ENCODE data around the gene DENND1B.

GRCh38 chr1:197671920-197672319 is 103.4 kb downstream of the DENND1B start:
- TF ChIP-seq CTCF (conservative IDR thresholded peaks at IDR 0.05): no peak
- TF ChIP-seq EZH2 (IDR thresholded peaks at IDR 0.05; ENCODE audit: low read depth): no peak
